PC-3 (cell line): ENCODE data around the gene HDAC6. TPM values are rescaled to one million over a fixed set of nuclear protein-coding genes. Genes with fewer than 3 reads are reported as not detected.

ENCODE experiments used
- ATAC-seq: fragments of 200-7000 bp; cut with Tn5 transposase; 2 replicates; pipeline ENCODE4 v1.9.1; 2020; ENCODE audit warnings: mild to moderate bottlenecking, moderate library complexity
- BruUV-seq: library from RNA; stranded (reverse); fragments of 400-500 nt; replicated peaks from 2 replicates; lab custom pipeline; 2021; lab: Mats Ljungman, UMichigan
- CTCF ChIA-PET: fragments of 300-600 bp; sonication (Branson Sonifier 250); formaldehyde crosslinking; loops from one replicate; lab custom pipeline; 2022; ENCODE audit warnings: antibody characterized with exemption; lab: Charles Lee
- POLR2A ChIA-PET: fragments of 300-600 bp; sonication (Branson Sonifier 250); formaldehyde crosslinking; loops from one replicate; lab custom pipeline; 2022; ENCODE audit warnings: antibody characterized with exemption; ENCODE audit not compliant: unreplicated experiment; lab: Charles Lee
- DNase-seq: peaks from one replicate; pipeline ENCODE4 v3.0.0-alpha.2; 2015
- H2AFZ ChIP-seq: fragments of 300-600 bp; sonication (generic); 2 replicates; pipeline ENCODE4 v1.6.0; 2016; ENCODE audit warnings: antibody characterized with exemption, low read length
- H3F3A ChIP-seq: fragments of 300-600 bp; sonication (generic); one replicate; pipeline ENCODE4 v1.6.0; 2017; ENCODE audit warnings: antibody characterized with exemption, low read length, control low read depth, mild to moderate bottlenecking; ENCODE audit not compliant: unreplicated experiment
- H3K27ac ChIP-seq: fragments of 300-600 bp; sonication (generic); 2 replicates; pipeline ENCODE4 v1.5.1; 2016; ENCODE audit warnings: mild to moderate bottlenecking, low read length
- H3K27me3 ChIP-seq: fragments of 300-600 bp; sonication (generic); 2 replicates; pipeline ENCODE4 v1.6.1; 2016; ENCODE audit warnings: low read length, mixed read lengths
- H3K36me3 ChIP-seq: fragments of 300-600 bp; sonication (generic); 2 replicates; pipeline ENCODE4 v1.6.1; 2016; ENCODE audit warnings: low read depth, mixed run types, low read length, mixed read lengths
- H3K4me1 ChIP-seq: fragments of 300-600 bp; sonication (generic); 2 replicates; pipeline ENCODE4 v1.5.1; 2016; ENCODE audit warnings: low read length; ENCODE audit not compliant: insufficient read depth
- H3K4me2 ChIP-seq: fragments of 300-600 bp; sonication (generic); 2 replicates; pipeline ENCODE4 v1.6.0; 2016; ENCODE audit warnings: low read length
- H3K4me3 ChIP-seq: fragments of 300-600 bp; sonication (generic); 2 replicates; pipeline ENCODE4 v1.5.1; 2016; ENCODE audit warnings: mild to moderate bottlenecking, low read length, mixed read lengths
- H3K79me2 ChIP-seq: fragments of 300-600 bp; sonication (generic); 2 replicates; pipeline ENCODE4 v1.6.1; 2017; ENCODE audit warnings: low read length, mixed read lengths
- H3K9ac ChIP-seq: fragments of 300-600 bp; sonication (generic); 2 replicates; pipeline ENCODE4 v1.6.0; 2016; ENCODE audit warnings: mild to moderate bottlenecking, low read length
- H3K9me2 ChIP-seq: fragments of 300-600 bp; sonication (generic); replicated peaks from 2 replicates; pipeline ENCODE4 v1.6.1; 2016; ENCODE audit warnings: mixed run types, low read length, mixed read lengths
- H3K9me3 ChIP-seq: fragments of 300-600 bp; sonication (generic); 2 replicates; pipeline ENCODE4 v1.6.1; 2016; ENCODE audit warnings: low read length, mixed read lengths
- H4K20me1 ChIP-seq: fragments of 300-600 bp; sonication (generic); 2 replicates; pipeline ENCODE4 v1.6.1; 2016; ENCODE audit warnings: low read length, mixed read lengths
- CTCF ChIP-seq: fragments of 300-600 bp; sonication (generic); conservative IDR thresholded peaks from 2 replicates; pipeline ENCODE4 v1.5.1; 2017; ENCODE audit warnings: antibody characterized with exemption, low read depth, mild to moderate bottlenecking, low read length
- EZH2 ChIP-seq: fragments of 300-600 bp; sonication (generic); IDR thresholded peaks from one replicate; pipeline ENCODE4 v1.6.1; 2017; ENCODE audit warnings: antibody characterized with exemption, mild to moderate bottlenecking, low read length; ENCODE audit not compliant: unreplicated experiment
- EZH2phosphoT487 ChIP-seq: fragments of 300-600 bp; sonication (generic); IDR thresholded peaks from 2 replicates; pipeline ENCODE4 v1.6.1; 2018; ENCODE audit warnings: mild to moderate bottlenecking, antibody characterized with exemption, low read length, borderline replicate concordance
- intact Hi-C: fragments of 100-400 bp; cut with micrococcal nuclease; formaldehyde crosslinking; loops from 2 replicates; pipeline ENCODE4 v1.9.0; 2023
- total RNA-seq: library from RNA; depleted of rRNA; stranded (reverse); fragments of >200 nt; gene quantifications from 2 replicates; pipeline ENCODE4 v1.2.3, GENCODE V29; 2014

HDAC6 gene
- total RNA-seq, 1 experiment from 2014 or later, result 58.0 TPM

DNA sequence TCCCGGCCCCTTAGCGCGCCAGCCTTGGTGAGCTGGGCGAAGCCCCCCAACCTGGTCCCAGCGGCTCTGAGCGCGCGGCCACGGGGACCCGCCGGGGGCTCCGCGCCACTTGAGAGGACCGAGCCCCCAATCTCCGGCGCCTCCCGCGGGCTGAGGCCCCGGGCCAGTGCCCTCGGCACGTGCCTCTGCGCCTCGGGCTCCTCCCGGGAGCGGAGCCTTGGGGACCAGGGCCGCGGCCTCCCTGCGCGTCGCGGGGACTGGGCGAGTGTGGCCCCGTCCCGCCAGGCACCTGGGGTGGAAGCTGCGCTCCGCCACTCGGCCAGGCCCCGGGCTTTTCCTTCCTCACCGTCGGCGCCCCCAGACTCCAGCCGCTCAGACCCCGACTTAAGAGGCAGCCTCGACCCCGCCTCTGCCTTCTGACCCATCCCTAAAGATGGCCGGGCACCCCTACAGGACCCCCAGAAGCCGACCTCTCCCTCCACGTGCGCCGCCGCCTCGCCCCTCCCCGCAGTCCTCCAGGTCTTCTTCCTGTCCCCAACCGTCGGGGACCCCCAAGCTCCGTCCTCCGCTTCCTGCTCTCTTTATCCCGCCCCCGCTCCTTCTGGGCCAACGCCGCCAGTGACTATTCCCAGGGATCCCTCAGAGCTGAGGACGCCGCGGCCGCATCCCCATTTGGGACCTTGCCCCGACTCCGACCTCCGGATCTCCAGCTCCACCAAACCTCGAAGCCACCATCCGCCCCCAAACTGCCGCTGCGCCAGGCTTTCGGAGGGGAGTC is 25.2 kb downstream of the HDAC6 start:
- no peak for ATAC-seq
- CTCF ChIA-PET, result no interaction called here
- BruUV-seq, result no TSS peak

DNA sequence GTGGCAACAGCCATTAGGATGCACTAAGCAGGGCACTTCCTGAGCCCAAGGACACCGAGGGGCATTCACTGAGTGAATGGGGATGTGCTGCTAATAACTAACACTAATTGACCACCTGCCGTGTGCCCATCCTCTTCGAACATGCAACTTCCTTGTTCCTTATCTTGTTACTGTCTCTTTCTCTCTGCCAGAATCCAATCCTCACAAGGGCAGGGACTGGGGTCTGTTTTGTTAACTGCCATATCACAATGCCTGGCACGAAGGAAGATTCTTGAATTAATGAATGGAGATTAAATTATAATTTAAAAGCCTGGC is 25.7 kb downstream of the HDAC6 start:
- H3K9ac ChIP-seq, result no peak overlapping the region
- intact Hi-C loops, result no loop called here
- DNase-seq (no peak), ATAC-seq (no peak)
- H3F3A ChIP-seq, result no peaks in the 10 kb centered on the region
- TF ChIP-seq EZH2, result no peak
- TF ChIP-seq CTCF, result no peak
- TF ChIP-seq EZH2phosphoT487, result no peak
- no peak overlapping the region for H3K4me3 ChIP-seq
- no peaks in the 10 kb centered on the region for H3K9me3 ChIP-seq
- no TSS peak for BruUV-seq
- H3K9me2 ChIP-seq, result no peaks in the 10 kb centered on the region
- no peak overlapping the region for H3K4me2 ChIP-seq
- ChIA-PET CTCF (no interaction called here), POLR2A (no interaction called here)
- H3K79me2 ChIP-seq, result no peaks in the 10 kb centered on the region
- no peaks in the 10 kb centered on the region for H4K20me1 ChIP-seq
- H3K4me1 ChIP-seq, result no peaks in the 10 kb centered on the region
- no peaks in the 10 kb centered on the region for H3K36me3 ChIP-seq
- H3K27ac ChIP-seq, result no peak overlapping the region
- no peaks in the 10 kb centered on the region for H3K27me3 ChIP-seq
- no peak overlapping the region for H2AFZ ChIP-seq

More for the DNA sequence above, 25.2 kb downstream of the HDAC6 start:
- POLR2A ChIA-PET, result no interaction called here
- H3K27ac ChIP-seq, result no peak overlapping the region
- no peaks in the 10 kb centered on the region for H3F3A ChIP-seq
- no peak overlapping the region for H3K9ac ChIP-seq
- no peaks in the 10 kb centered on the region for H3K27me3 ChIP-seq
- no peaks in the 10 kb centered on the region for H3K9me3 ChIP-seq
- H3K4me1 ChIP-seq, result no peaks in the 10 kb centered on the region
- H3K4me3 ChIP-seq, result no peak overlapping the region
- intact Hi-C loops, result no loop called here
- TF ChIP-seq CTCF, result no peak
- TF ChIP-seq EZH2phosphoT487, result no peak
- no peak for TF ChIP-seq EZH2
- no peaks in the 10 kb centered on the region for H4K20me1 ChIP-seq
- H2AFZ ChIP-seq, result no peak overlapping the region
- no peaks in the 10 kb centered on the region for H3K79me2 ChIP-seq
- no peak overlapping the region for H3K4me2 ChIP-seq
- no peaks in the 10 kb centered on the region for H3K36me3 ChIP-seq
- DNase-seq, result no peak
- no peaks in the 10 kb centered on the region for H3K9me2 ChIP-seq

GRCh38 chrX:48829016-48829735 is 27.3 kb downstream of the HDAC6 start:
- intact Hi-C loops, result no loop called here
- no peak for TF ChIP-seq CTCF
- TF ChIP-seq EZH2, result no peak
- TF ChIP-seq EZH2phosphoT487, result no peak

More at GRCh38 chrX:48829016-48829735, 27.3 kb downstream of the HDAC6 start:
- no peak overlapping the region for H2AFZ ChIP-seq
- H3K4me1 ChIP-seq, result peaks cover 9% of the 10 kb centered on the region
- no peak for ATAC-seq
- H3K9ac ChIP-seq, result no peak overlapping the region
- no peaks in the 10 kb centered on the region for H3K9me3 ChIP-seq
- no peak for DNase-seq
- H3K27ac ChIP-seq, result no peak overlapping the region
- H4K20me1 ChIP-seq, result no peaks in the 10 kb centered on the region
- no peak overlapping the region for H3K4me2 ChIP-seq
- no peaks in the 10 kb centered on the region for H3K36me3 ChIP-seq
- POLR2A ChIA-PET, result no interaction called here
- BruUV-seq, result no TSS peak
- H3K27me3 ChIP-seq, result no peaks in the 10 kb centered on the region
- H3K4me3 ChIP-seq, result no peak overlapping the region
- H3K9me2 ChIP-seq, result no peaks in the 10 kb centered on the region
- CTCF ChIA-PET, result no interaction called here
- no peaks in the 10 kb centered on the region for H3F3A ChIP-seq
- peaks cover 10% of the 10 kb centered on the region for H3K79me2 ChIP-seq
